Measurements from ENCODE around the gene LCN1.

DNA sequence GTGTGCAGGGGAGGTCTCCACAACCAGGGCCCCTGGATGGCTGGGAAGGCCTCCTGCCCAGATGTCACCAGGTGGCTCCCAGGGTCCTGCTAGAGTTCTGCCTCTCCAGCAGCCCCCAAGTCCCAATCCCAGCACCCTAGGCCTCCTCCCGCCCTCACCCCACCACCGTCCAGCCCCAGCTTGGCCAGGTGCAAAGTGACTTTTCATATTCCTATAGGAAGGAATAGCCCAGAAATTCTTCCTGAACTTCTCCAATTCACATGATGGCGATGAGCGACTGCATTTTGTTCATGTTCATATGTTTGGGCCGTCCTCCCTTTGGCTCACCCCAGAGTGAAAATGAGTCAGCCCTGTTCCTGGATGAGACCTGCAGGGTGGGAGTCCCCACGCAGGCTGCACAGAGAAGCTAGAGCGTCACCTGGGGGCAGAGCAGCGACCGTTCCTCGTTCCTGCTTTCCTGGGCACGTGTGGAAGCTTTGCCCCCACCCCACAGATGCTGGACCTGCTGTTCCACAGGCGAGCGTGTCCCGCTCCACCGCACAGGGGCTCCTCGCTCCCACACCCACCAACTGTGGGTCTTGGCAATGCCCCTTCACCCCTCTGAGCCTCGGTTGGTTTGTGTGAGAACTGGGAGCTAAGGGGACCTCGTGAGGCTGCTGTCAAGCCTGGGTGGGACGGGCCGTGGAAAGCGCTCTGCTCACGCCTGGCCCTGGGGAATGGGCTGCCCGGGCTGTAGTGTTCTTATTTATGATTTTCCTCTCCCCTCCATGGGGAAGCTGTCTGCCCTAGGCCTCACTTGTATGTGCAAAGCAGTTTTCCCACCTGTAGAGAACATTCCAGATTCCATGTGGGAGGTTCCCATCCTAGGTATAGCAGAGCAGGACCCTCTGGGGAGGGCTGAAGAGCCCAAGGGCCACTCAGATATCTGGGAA lies 13.9 kb upstream of the LCN1 start:
- TF ChIP-seq, protein P1, sequence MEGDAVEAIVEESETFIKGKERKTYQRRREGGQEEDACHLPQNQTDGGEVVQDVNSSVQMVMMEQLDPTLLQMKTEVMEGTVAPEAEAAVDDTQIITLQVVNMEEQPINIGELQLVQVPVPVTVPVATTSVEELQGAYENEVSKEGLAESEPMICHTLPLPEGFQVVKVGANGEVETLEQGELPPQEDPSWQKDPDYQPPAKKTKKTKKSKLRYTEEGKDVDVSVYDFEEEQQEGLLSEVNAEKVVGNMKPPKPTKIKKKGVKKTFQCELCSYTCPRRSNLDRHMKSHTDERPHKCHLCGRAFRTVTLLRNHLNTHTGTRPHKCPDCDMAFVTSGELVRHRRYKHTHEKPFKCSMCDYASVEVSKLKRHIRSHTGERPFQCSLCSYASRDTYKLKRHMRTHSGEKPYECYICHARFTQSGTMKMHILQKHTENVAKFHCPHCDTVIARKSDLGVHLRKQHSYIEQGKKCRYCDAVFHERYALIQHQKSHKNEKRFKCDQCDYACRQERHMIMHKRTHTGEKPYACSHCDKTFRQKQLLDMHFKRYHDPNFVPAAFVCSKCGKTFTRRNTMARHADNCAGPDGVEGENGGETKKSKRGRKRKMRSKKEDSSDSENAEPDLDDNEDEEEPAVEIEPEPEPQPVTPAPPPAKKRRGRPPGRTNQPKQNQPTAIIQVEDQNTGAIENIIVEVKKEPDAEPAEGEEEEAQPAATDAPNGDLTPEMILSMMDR (IDR thresholded peaks at IDR 0.05), result no peak
- no peak for TF ChIP-seq POLR2A (IDR thresholded peaks at IDR 0.05)
